COLO668 (cell line): Measurements from ENCODE around the gene MBOAT7.

Experiments used
- DNase-seq: peaks from one replicate; lab custom pipeline; 2025; ENCODE audit not compliant: unreplicated experiment; lab: John Stamatoyannopoulos, UW

MBOAT7 gene

DNA sequence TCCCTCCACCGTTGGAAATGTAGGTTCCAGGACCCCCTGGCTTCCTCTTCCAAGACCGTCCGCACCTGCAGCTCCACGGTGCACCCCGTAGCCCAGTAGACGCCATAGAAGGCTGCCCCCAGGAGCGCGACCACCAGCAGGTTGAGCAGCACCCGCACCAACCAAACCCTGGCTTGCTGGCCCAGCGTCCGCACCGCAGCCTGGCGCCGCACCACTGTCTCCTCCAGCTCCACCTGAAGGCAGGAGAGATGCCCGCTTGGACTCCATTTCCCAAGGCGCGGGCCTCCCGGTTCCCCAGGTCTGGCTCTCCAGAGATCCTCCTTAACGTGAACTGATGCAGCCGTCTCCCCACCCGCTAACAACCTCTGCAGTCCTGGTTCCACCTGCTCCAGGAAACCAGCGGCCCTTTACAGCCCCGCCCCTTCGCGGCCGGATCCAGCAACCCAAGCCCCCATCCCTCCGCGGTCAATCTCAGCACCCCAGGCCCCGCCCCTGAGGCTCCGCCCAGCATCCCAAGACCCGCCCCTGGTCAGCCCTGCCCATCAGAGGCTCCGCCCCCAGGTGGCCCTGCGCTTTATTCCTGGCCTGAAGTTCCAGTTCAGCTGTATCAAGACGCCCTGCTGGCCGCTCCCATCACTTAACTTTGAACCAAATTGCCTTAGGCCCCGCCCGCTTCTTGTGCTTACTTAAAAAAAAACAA lies 24.9 kb downstream of the MBOAT7 start:
- DNase-seq = peak; percentile 45

DNA sequence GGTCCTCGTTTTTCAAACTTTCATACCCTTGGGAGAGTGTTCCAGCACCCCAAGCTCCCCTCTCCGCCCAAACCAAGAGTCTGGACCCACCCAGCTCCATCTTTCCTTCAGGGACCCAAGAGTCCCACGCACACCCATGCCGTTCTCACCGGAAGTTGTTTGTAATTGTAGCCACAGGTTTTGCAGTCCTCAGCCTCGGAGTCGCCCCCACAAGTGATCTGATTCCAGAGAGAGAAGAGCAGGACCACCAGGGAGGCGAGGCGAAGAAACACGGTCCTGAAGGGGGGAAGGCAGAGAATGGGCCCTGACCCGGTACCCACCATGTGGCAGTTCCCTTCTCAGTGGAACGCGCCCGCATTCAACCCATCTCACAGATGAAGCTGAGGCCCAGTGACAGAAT lies 26.5 kb downstream of the MBOAT7 start:
- DNase-seq = no peak

DNA sequence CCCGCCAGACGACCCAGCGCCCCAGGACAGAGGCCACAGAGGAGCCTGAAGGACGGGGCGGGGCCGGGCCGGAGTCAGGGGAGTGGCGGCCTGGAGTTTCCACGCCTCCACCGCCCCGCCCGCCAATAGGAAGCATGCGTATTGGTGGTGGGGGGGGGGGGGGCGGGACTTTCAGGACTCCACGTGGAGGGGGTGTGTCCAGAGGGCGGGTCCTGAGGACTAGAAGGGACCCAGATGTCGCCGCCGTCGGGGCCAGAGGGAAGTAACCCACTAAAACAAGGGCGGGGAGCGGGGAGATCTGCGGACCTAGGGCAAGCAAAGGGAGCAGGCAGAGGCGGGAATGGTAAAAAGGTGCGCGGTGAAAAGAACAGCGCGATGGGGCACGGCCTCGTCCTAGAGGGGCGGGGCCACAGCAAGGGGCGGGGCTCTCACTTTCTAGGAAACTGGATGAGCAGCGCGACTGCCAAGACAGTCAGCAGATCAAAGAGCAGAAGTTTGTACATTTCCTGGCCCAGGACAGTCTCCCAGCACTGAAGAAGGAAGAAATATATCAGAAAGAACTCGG lies 27.1 kb downstream of the MBOAT7 start:
- peak; percentile 82 for DNase-seq

GRCh38 chr19:54160854-54161253 lies 28.5 kb downstream of the MBOAT7 start:
- peak; percentile 20 for DNase-seq

- DNase-seq = peak; percentile 27
Measured at GRCh38 chr19:54160182-54160811, 29.1 kb downstream of the MBOAT7 start.

GRCh38 chr19:54159352-54160181 lies 29.8 kb downstream of the MBOAT7 start, which contains the start of gene LENG1:
Gene LENG1, minus strand, starts transcription at chr19:54159721. Its CDS starts 26 bp downstream, at chr19:54159695.
- peak; percentile 99 for DNase-seq

DNA sequence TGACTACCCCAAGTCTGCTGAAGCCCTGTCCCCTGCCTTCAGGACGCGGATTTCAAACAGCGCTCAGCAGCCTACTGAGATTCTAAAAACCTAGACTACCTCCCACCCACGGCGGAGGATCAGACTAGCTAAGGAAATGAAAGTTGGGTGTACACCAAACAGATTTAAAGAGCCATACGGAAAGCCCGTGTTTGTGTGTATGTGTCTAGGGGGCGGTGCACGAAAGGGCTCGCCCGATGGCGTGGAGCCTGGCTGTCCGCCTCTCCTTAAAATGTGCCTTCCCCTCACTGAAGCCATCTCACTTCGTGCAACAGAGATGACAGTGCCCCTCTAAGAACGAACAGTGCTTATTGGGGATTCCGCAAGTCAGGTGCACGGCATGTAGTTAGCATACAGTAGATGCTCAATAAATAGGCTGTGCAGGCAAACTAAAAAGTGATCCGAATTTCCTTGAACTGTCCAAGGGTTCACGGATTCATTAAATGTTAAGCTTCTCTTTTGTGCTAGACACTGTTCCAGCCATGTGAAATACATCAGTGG lies 30.5 kb downstream of the MBOAT7 start:
- DNase-seq = peak; percentile 19

DNA sequence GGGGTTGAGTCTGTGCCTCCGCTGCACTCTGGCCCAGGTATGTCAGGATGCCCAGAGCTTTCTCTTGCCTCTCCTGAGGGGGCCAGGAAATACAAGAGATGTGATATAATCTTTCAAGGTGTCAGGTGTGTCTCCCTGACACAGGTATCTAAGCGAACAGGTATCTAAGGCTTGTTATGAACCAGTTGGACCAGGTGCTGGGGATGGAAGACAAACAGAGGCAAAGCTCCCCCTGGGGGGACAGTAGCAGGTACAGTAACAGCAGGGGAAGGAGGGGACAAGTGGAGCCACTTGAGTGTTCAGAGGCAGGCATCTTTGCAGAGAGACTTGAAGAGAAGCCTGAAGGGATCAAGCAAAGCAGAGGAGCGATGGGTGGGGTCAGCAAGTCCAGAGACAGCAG lies 32.4 kb downstream of the MBOAT7 start:
- no peak for DNase-seq

DNA sequence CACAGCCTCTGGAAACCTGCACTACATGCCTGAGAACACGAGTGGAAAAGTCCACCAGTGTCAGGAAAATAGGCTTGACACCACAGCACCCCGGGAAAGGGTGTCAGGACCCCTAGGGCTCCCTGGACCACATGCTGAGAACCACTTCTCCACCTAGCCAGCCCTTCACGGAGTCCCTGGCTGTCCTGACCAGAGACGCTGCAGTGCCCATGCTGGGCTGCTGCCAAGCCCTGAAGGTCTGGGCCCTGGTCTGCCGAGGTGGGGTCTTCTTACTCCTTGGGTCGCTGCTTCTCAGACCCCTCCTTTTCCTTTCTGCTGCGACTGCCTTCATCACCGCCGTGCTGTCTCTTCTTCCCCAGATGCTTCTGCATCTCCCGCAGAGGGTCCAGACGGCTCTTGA lies 32.9 kb downstream of the MBOAT7 start:
- DNase-seq = no peak

DNA sequence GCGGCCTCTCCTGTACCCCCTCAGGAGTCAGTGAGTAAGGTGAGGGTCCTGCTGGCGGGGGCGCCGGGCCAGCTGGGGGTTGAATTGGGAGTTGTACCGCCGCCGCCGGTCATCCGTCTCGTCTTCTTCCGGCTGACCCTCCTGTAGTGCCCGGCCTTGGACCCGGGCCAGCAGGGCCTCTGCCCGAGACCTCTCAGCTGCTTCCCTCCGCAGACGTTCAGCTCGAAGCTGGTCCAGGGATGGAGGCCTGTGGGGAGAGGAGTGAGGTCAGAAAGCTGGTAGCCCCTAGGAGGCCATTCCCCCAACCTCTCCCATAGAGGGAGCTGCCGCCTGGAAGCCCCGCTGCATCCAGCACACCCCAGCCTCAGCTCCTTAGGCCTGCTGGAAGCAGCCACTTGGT lies 33.7 kb downstream of the MBOAT7 start:
- DNase-seq = no peak

DNA sequence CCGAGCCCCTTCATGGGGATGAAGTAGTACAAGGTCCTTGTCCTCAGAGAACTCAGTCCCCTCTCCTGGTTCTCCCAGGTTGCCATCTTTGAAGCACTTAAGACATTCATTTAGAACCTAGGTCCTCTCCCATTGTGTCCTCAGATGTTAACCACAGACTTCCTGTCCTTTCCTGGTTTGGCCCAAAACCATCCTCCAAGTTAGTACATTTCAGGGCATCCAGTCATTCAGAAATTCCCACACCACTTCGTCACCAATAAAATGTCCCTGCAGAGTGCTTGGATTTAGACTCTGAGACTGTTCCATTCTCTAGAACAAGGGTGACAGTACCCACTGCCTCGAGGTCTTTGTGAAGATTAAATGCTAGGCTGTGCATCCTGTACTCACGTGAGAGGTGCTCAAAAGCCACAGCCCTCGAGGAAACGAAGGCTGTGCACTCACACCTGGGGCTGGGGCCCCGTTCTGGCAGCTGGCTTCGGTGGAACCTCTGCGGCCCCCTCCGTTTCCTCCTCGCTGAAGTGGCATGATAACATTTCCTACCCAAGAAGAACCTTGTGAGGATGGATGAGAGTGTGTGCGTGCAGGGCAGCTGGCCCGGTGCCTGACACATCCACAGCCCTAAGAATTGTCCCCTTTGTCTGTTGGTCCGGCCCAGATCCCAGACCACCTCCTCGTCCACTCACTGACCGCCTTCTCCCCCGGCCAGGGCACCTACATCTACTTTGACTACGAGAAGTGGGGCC lies 34.6 kb downstream of the MBOAT7 start:
- DNase-seq = no peak

DNA sequence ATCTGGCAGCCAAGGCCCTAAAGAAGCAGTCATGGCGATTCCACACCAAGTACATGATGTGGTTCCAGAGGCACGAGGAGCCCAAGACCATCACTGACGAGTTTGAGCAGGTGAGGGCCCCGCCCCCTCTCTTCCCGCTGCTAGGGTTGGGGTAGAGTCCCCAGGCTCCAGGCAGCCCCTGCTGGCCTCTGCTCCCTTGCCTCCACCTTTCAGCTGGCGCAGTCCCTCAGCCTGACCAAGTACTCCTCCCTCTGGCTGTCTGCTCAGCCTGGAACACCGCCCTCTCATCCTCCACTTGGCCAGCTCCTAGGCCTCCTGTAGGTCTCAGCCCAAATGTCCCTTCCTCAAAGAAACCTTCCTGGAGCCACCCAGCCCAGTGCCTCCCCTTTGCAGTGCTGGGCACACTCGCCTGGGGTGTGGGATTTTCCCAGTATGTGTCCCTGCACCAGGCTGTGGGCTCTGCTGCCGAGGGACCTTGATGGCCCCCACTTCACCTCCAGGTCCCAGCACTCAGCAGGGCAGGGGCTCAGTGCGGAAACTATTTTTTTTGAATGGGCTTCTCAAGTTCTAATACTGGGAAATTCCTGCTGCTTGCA lies 35.6 kb downstream of the MBOAT7 start:
- DNase-seq = no peak

GRCh38 chr19:54152878-54153524 lies 36.4 kb downstream of the MBOAT7 start:
- DNase-seq = no peak

- DNase-seq = no peak
Measured at GRCh38 chr19:54152267-54152666, 37.1 kb downstream of the MBOAT7 start.

- no peak for DNase-seq
Measured at GRCh38 chr19:54151362-54152035, 37.9 kb downstream of the MBOAT7 start.

DNA sequence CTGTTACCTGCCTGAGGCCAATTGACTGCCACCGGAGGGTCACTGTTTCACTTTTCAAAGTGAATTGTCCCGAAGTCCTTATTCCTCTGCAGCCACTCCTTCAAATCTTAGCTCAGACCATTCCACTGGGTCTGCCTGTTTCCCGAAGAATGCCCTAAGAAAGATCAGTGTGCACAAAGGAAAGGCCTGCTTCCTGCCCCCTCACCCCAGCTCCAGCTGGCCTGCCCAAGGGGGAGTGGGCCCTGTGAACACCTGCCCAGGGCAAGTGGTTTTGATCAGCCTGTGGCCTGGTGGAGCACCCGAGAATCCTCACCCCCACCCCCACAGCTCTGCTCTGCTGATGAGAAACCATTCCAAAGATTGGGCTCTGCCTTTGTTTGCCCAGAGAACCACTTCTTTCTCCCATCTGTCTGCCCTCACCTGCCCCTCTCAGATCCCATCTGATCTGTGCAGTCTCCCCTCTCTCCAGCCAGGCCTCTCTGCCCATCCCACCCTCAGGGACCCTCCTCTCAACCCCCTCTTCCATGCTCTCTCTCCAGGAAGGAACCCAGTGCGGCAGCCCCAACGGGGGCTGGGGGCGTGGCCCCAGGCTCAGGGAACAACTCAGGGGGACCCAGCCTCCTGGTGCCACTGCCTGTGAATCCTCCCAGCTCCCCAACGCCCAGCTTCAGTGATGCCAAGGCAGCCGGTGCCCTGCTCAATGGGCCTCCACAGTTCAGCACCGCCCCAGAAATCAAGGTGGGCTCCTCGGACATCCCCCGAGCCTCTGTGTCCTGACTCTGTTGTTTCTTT lies 40.2 kb downstream of the MBOAT7 start:
- DNase-seq = no peak

DNA sequence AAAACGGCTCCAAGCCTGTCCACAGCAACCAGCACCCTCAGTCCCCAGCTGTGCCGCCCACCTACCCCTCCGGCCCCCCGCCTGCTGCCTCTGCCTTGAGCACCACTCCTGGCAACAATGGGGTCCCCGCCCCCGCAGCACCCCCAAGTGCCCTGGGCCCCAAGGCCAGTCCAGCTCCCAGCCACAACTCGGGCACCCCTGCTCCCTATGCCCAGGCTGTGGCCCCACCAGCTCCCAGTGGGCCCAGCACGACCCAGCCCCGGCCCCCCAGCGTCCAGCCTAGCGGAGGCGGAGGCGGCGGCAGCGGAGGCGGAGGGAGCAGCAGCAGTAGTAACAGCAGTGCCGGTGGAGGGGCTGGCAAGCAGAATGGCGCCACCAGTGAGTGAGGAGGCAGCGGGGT lies 41.2 kb downstream of the MBOAT7 start:
- no peak for DNase-seq

- no peak for DNase-seq
Measured at GRCh38 chr19:54147676-54148075, 41.7 kb downstream of the MBOAT7 start.
